Measurements from ENCODE around the gene TPPP2. TPM values are rescaled to one million over a fixed set of nuclear protein-coding genes. Genes with fewer than 3 reads are reported as not detected.
"Not testable (repeated sequence)": the region's sequence is repeated elsewhere in the genome, so short reads cannot be mapped to it uniquely, and the experiment has no call there.

The TPPP2 gene
- total RNA-seq, 1 experiment from 2014 or later, result not detected

- intact Hi-C loops (cut with micrococcal nuclease), result no loop called here
- POLR2A ChIA-PET (ENCODE audit: unreplicated experiment), result no interaction called here
- Histone ChIP-seq H3K4me1 (ENCODE audit: insufficient read depth, low read length) (no peaks in the 10 kb centered on the region; the same call in 1 of the 2 replicates), H4K20me1 (ENCODE audit: low read length) (no peaks in the 10 kb centered on the region), H3K79me2 (ENCODE audit: low read length) (no peaks in the 10 kb centered on the region), H3K4me2 (ENCODE audit: low read length) (no peak overlapping the region), H3F3A (ENCODE audit: low read length, unreplicated experiment) (no peaks in the 10 kb centered on the region), H3K9me2 (replicated peaks; ENCODE audit: low read length) (no peaks in the 10 kb centered on the region), H3K27ac (ENCODE audit: low read length) (no peak overlapping the region), H3K4me3 (ENCODE audit: low read length) (no peak overlapping the region), H3K27me3 (ENCODE audit: low read length) (no peaks in the 10 kb centered on the region), H3K9ac (ENCODE audit: low read length) (no peak overlapping the region), H2AFZ (ENCODE audit: low read length) (no peak overlapping the region), H3K9me3 (ENCODE audit: low read length) (no peaks in the 10 kb centered on the region), H3K36me3 (ENCODE audit: low read depth, low read length) (peaks cover 20% of the 10 kb centered on the region)
- CTCF ChIA-PET, result no interaction called here
- TF ChIP-seq EZH2 (IDR thresholded peaks at IDR 0.05; ENCODE audit: low read length, unreplicated experiment), result no peak
- TF ChIP-seq EZH2phosphoT487 (IDR thresholded peaks at IDR 0.05; ENCODE audit: borderline replicate concordance, low read length), result no peak
- TF ChIP-seq, protein P1, sequence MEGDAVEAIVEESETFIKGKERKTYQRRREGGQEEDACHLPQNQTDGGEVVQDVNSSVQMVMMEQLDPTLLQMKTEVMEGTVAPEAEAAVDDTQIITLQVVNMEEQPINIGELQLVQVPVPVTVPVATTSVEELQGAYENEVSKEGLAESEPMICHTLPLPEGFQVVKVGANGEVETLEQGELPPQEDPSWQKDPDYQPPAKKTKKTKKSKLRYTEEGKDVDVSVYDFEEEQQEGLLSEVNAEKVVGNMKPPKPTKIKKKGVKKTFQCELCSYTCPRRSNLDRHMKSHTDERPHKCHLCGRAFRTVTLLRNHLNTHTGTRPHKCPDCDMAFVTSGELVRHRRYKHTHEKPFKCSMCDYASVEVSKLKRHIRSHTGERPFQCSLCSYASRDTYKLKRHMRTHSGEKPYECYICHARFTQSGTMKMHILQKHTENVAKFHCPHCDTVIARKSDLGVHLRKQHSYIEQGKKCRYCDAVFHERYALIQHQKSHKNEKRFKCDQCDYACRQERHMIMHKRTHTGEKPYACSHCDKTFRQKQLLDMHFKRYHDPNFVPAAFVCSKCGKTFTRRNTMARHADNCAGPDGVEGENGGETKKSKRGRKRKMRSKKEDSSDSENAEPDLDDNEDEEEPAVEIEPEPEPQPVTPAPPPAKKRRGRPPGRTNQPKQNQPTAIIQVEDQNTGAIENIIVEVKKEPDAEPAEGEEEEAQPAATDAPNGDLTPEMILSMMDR (conservative IDR thresholded peaks at IDR 0.05; ENCODE audit: low read depth, low read length), result no peak
- no peak for DNase-seq
- ATAC-seq, result no peak
- BruUV-seq (replicated peaks), result no TSS peak
Measured at GRCh38 chr14:20999591-20999990, 30.4 kb upstream of the TPPP2 start.

GRCh38 chr14:21001218-21001617, 28.8 kb upstream of the TPPP2 start:
- Histone ChIP-seq H3K9me2 (replicated peaks; ENCODE audit: low read length) (no peaks in the 10 kb centered on the region), H3K79me2 (ENCODE audit: low read length) (no peaks in the 10 kb centered on the region), H3K27ac (ENCODE audit: low read length) (no peak overlapping the region), H3K9ac (ENCODE audit: low read length) (no peak overlapping the region), H2AFZ (ENCODE audit: low read length) (no peak overlapping the region), H3K4me3 (ENCODE audit: low read length) (no peak overlapping the region), H4K20me1 (ENCODE audit: low read length) (no peaks in the 10 kb centered on the region), H3K36me3 (ENCODE audit: low read depth, low read length) (peaks cover 5% of the 10 kb centered on the region), H3F3A (ENCODE audit: low read length, unreplicated experiment) (no peaks in the 10 kb centered on the region), H3K4me1 (ENCODE audit: insufficient read depth, low read length) (no peaks in the 10 kb centered on the region; the same call in 1 of the 2 replicates), H3K9me3 (ENCODE audit: low read length) (no peaks in the 10 kb centered on the region), H3K27me3 (ENCODE audit: low read length) (no peaks in the 10 kb centered on the region), H3K4me2 (ENCODE audit: low read length) (no peak overlapping the region)
- no TSS peak for BruUV-seq (replicated peaks)
- ATAC-seq, result no peak
- no peak for DNase-seq
- TF ChIP-seq, protein P1 (conservative IDR thresholded peaks at IDR 0.05; ENCODE audit: low read depth, low read length), result no peak
- no peak for TF ChIP-seq EZH2 (IDR thresholded peaks at IDR 0.05; ENCODE audit: low read length, unreplicated experiment)
- no peak for TF ChIP-seq EZH2phosphoT487 (IDR thresholded peaks at IDR 0.05; ENCODE audit: borderline replicate concordance, low read length)
- POLR2A ChIA-PET (ENCODE audit: unreplicated experiment), result no interaction called here
- intact Hi-C loops (cut with micrococcal nuclease), result no loop called here
- CTCF ChIA-PET, result interaction anchor here (1.3 kb wide), 1 partner anchor 30 kb away, joined by 7 read pairs; no protein-coding TSS in a partner anchor

DNA sequence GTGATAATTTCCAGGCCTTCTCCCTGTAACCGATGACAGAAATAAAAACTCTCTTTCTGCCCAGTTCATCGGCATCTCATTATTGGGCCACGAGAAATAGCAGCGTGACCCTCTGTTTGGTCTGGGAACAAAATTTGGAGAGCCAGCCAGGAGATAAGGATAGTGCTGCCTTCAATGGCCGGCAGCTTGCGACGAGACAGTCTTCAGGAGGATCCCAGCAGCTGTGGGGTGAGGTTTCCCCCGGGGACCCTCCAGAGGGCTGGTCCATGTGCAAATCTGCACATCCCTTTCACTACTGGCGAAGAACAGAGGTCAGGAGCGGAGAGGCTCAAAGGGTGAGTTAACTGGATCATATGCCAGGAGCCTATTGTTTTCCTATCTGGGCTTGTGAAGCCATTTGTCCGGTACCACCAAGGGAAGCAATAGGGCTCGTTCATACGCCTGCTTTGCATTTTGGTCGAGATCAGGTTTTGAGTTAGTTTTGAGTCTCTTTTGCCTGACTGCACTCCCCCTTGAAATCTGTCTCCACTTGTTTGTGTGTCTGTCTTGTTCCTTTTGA, 26.1 kb upstream of the TPPP2 start:
- Histone ChIP-seq H3F3A (ENCODE audit: low read length, unreplicated experiment) (no peaks in the 10 kb centered on the region), H3K9me3 (ENCODE audit: low read length) (no peaks in the 10 kb centered on the region), H3K4me1 (ENCODE audit: insufficient read depth, low read length) (no peaks in the 10 kb centered on the region), H3K27me3 (ENCODE audit: low read length) (no peaks in the 10 kb centered on the region), H3K4me3 (ENCODE audit: low read length) (no peak overlapping the region), H3K36me3 (ENCODE audit: low read depth, low read length) (no peaks in the 10 kb centered on the region), H3K9me2 (replicated peaks; ENCODE audit: low read length) (no peaks in the 10 kb centered on the region), H3K4me2 (ENCODE audit: low read length) (no peak overlapping the region), H2AFZ (ENCODE audit: low read length) (no peak overlapping the region), H3K79me2 (ENCODE audit: low read length) (no peaks in the 10 kb centered on the region), H3K27ac (ENCODE audit: low read length) (no peak overlapping the region), H3K9ac (ENCODE audit: low read length) (no peak overlapping the region), H4K20me1 (ENCODE audit: low read length) (no peaks in the 10 kb centered on the region)
- POLR2A ChIA-PET (ENCODE audit: unreplicated experiment), result no interaction called here
- intact Hi-C loops (cut with micrococcal nuclease), result no loop called here
- ATAC-seq (no peak), DNase-seq (no peak)
- TF ChIP-seq, protein P1 (conservative IDR thresholded peaks at IDR 0.05; ENCODE audit: low read depth, low read length), result no peak
- TF ChIP-seq EZH2 (IDR thresholded peaks at IDR 0.05; ENCODE audit: low read length, unreplicated experiment) (no peak), EZH2phosphoT487 (IDR thresholded peaks at IDR 0.05; ENCODE audit: borderline replicate concordance, low read length) (no peak)
- CTCF ChIA-PET, result interaction anchor here (0.5 kb wide), 1 partner anchor 8 kb away, joined by 5 read pairs; no protein-coding TSS in a partner anchor
- BruUV-seq (replicated peaks), result no TSS peak

- H3K4me3 ChIP-seq (ENCODE audit: low read length); H3K9me2 ChIP-seq (replicated peaks; ENCODE audit: low read length); H3K4me2 ChIP-seq (ENCODE audit: low read length); H2AFZ ChIP-seq (ENCODE audit: low read length); H4K20me1 ChIP-seq (ENCODE audit: low read length); DNase-seq; POLR2A ChIA-PET (ENCODE audit: unreplicated experiment); H3K9me3 ChIP-seq (ENCODE audit: low read length); H3K79me2 ChIP-seq (ENCODE audit: low read length); H3F3A ChIP-seq (ENCODE audit: low read length, unreplicated experiment); H3K27ac ChIP-seq (ENCODE audit: low read length); ATAC-seq; H3K9ac ChIP-seq (ENCODE audit: low read length); H3K36me3 ChIP-seq (ENCODE audit: low read depth, low read length); H3K4me1 ChIP-seq (ENCODE audit: insufficient read depth, low read length); BruUV-seq (replicated peaks); intact Hi-C loops (cut with micrococcal nuclease): not testable (repeated sequence)
- CTCF ChIA-PET, result interaction anchor here (0.6 kb wide), 1 partner anchor 35 kb away, joined by 4 read pairs; no protein-coding TSS in a partner anchor
- peaks cover 24% of the 10 kb centered on the region for H3K27me3 ChIP-seq (ENCODE audit: low read length)
Measured at GRCh38 chr14:21009721-21010120, 20.3 kb upstream of the TPPP2 start.
